Spleen (tissue), 7 donors: ENCODE data around the gene EIF5B.

Experiments used
- CTCF ChIP-seq, 11 experiments: fragments of 200-600 bp in 7 of 11; fragments of 450-650 bp in 4 of 11; sonication (generic) in 4 of 11; IDR thresholded peaks in 8 of 11; conservative IDR thresholded peaks in 3 of 11; 1 replicate in 7 of 11; 2 replicates in 4 of 11; pipeline versions ENCODE4 v1.4.0 to v1.8.0; 2016 to 2021; ENCODE audit warnings: antibody characterized with exemption in 11 of 11, inconsistent platforms in 4 of 11, mild to moderate bottlenecking in 1 of 11
- POLR2A ChIP-seq, 3 donors: fragments of 450-650 bp; IDR thresholded peaks; one replicate each; pipeline ENCODE4 v1.5.1; 2017; ENCODE audit warnings: antibody characterized with exemption in 3 of 3, mild to moderate bottlenecking in 1 of 3
- POLR2AphosphoS5 ChIP-seq, 3 donors: sonication (generic); formaldehyde crosslinking; IDR thresholded peaks; one replicate each; pipeline ENCODE4 v1.5.1; 2017; ENCODE audit warnings: antibody characterized with exemption in 3 of 3
- donor health status: DM: no; HTN: no; CAD: no; lungs with moderate emphysema.
- donor health status: DM: no; HTN: no; CAD: no.
- donor health status: DM: no; HTN: no; CAD: no.

- TF ChIP-seq CTCF (IDR thresholded peaks at IDR 0.05 in 8 of 11, conservative IDR thresholded peaks at IDR 0.05 in 3 of 11) (no peak), POLR2AphosphoS5 (IDR thresholded peaks at IDR 0.05) (no peak), POLR2A (IDR thresholded peaks at IDR 0.05) (no peak)
Measured at GRCh38 chr2:99338029-99338585, 918 bp downstream of the EIF5B start.
